GM10248 (cell line): ENCODE data around the gene XYLT1.

Experiments used
- CTCF ChIA-PET: fragments of 300-600 bp; sonication (Branson Sonifier 250); formaldehyde crosslinking; extraction: SDS; loops from one replicate; lab custom pipeline; 2021; ENCODE audit warnings: antibody characterized with exemption; lab: Yijun Ruan, JAX
- POLR2A ChIA-PET: fragments of 350-650 bp; sonication (Branson Sonifier 250); formaldehyde crosslinking; extraction: SDS; loops from one replicate; lab custom pipeline; 2020; ENCODE audit warnings: antibody characterized with exemption; lab: Yijun Ruan, JAX
- DNase-seq: peaks from one replicate; pipeline ENCODE4 v3.0.0; 2012; ENCODE audit errors: extremely low spot score
- TF ChIP-seq, protein P1 (sequence below): IDR thresholded peaks from 2 replicates; pipeline ENCODE4 v1.5.1; 2012; ENCODE audit warnings: mild to moderate bottlenecking, low read depth; ENCODE audit errors: extremely low read depth, missing control alignments, control extremely low read depth

Gene XYLT1

GRCh38 chr16:17351441-17352035, 119.2 kb downstream of the XYLT1 start:
- ChIA-PET POLR2A (no interaction called here), CTCF (interaction anchor here (0.9 to 1.1 kb wide), 2 partner anchors 9 kb away, joined by 3 read pairs; no protein-coding TSS in a partner anchor)
- TF ChIP-seq, protein P1, sequence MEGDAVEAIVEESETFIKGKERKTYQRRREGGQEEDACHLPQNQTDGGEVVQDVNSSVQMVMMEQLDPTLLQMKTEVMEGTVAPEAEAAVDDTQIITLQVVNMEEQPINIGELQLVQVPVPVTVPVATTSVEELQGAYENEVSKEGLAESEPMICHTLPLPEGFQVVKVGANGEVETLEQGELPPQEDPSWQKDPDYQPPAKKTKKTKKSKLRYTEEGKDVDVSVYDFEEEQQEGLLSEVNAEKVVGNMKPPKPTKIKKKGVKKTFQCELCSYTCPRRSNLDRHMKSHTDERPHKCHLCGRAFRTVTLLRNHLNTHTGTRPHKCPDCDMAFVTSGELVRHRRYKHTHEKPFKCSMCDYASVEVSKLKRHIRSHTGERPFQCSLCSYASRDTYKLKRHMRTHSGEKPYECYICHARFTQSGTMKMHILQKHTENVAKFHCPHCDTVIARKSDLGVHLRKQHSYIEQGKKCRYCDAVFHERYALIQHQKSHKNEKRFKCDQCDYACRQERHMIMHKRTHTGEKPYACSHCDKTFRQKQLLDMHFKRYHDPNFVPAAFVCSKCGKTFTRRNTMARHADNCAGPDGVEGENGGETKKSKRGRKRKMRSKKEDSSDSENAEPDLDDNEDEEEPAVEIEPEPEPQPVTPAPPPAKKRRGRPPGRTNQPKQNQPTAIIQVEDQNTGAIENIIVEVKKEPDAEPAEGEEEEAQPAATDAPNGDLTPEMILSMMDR, result no peak
- no peak for DNase-seq

GRCh38 chr16:17350207-17350606, 120.6 kb downstream of the XYLT1 start:
- TF ChIP-seq, protein P1, result no peak
- POLR2A ChIA-PET, result interaction anchor here (0.7 kb wide), 1 partner anchor 280 kb away, joined by 3 read pairs; no protein-coding TSS in a partner anchor
- CTCF ChIA-PET, result no interaction called here
- no peak for DNase-seq

DNA sequence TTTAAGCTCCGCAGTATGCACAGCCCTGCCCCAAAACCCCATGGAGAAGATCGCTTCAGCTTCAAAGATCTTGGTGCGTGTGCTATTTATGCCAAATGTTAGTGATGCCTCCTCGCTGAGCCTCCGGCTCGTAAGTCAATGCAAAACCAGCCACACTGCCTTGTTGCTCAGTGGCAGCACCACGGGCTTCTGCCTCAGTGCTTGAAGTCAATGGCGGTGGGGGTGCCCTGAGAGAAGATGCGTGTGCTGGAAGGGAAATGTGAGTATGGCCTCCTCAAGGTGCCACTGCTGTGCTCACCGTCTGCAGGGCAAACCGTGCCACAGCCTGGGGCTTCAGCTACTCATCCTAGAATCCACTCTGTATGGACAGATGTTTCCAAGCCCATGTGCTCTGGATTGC, 121.9 kb downstream of the XYLT1 start:
- POLR2A ChIA-PET, result no interaction called here
- CTCF ChIA-PET, result interaction anchor here (3.4 to 3.7 kb wide), 2 partner anchors 11 to 22 kb away, joined by 19 to 28 read pairs; no protein-coding TSS in a partner anchor
- TF ChIP-seq, protein P1, result no peak
- DNase-seq, result no peak

- TF ChIP-seq, protein P1, result no peak
- DNase-seq, result no peak
- CTCF ChIA-PET, result interaction anchor here (1.4 to 4.0 kb wide), 11 partner anchors 11 to 69 kb away, joined by 3 to 28 read pairs (median 6); no protein-coding TSS in a partner anchor
- POLR2A ChIA-PET, result interaction anchor here (0.9 kb wide), 1 partner anchor 27 kb away, joined by 4 read pairs; no protein-coding TSS in a partner anchor
These were observed 122.5 kb downstream of the XYLT1 start for GRCh38 chr16:17348042-17348783.

- TF ChIP-seq, protein P1, result no peak
- CTCF ChIA-PET, result interaction anchor here (0.8 to 4.2 kb wide), 16 partner anchors 12 to 121 kb away, joined by 3 to 28 read pairs (median 7); no protein-coding TSS in a partner anchor
These were observed 123.1 kb downstream of the XYLT1 start for GRCh38 chr16:17347624-17348023.

More at GRCh38 chr16:17347624-17348023, 123.1 kb downstream of the XYLT1 start:
- no peak for DNase-seq
- POLR2A ChIA-PET, result interaction anchor here (0.5 to 1.4 kb wide), 3 partner anchors 27 to 243 kb away, joined by 3 to 4 read pairs (median 4); no protein-coding TSS in a partner anchor
